Suprapubic skin (tissue), 3 donors: ENCODE results near the gene CPN2.

ENCODE experiments used
- CTCF ChIP-seq, 2 donors: fragments of 200-600 bp in 1 of 2; fragments of 450-650 bp in 1 of 2; sonication (generic) in 1 of 2; IDR thresholded peaks; one replicate each; pipeline ENCODE4 v1.5.1; 2016 to 2019; ENCODE audit warnings: antibody characterized with exemption in 2 of 2, mild to moderate bottlenecking in 1 of 2, moderate library complexity in 1 of 2
- EP300 ChIP-seq: sonication (generic); formaldehyde crosslinking; IDR thresholded peaks from one replicate; pipeline ENCODE4 v1.6.1; 2017; ENCODE audit warnings: antibody characterized with exemption

- TF ChIP-seq EP300 (no peak), CTCF (IDR thresholded peaks at IDR 0.05) (no peak)
These were observed 9.4 kb upstream of the CPN2 start for GRCh38 chr3:194360568-194360967.
